MM.1S (cell line): Measurements from ENCODE around the gene LHCGR.

Experiments used
- DNase-seq: peaks from one replicate; pipeline ENCODE4 v3.0.0-alpha.2; 2015
- H2AFZ ChIP-seq: fragments of 300-600 bp; sonication (generic); 2 replicates; pipeline ENCODE4 v1.6.0; 2016; ENCODE audit warnings: antibody characterized with exemption, low read length
- H3F3A ChIP-seq: fragments of 300-600 bp; sonication (generic); 2 replicates; pipeline ENCODE4 v1.6.1; 2016; ENCODE audit warnings: mild to moderate bottlenecking, antibody characterized with exemption, low read length, moderate library complexity, mixed read lengths; ENCODE audit not compliant: insufficient read depth
- H3K27ac ChIP-seq: fragments of 300-600 bp; sonication (generic); 2 replicates; pipeline ENCODE4 v1.5.1; 2016; ENCODE audit warnings: mild to moderate bottlenecking, low read length
- H3K27me3 ChIP-seq: fragments of 300-600 bp; sonication (generic); replicated peaks from 2 replicates; pipeline ENCODE4 v1.6.0; 2016; ENCODE audit warnings: low read length; ENCODE audit not compliant: insufficient read depth
- H3K36me3 ChIP-seq: fragments of 300-600 bp; sonication (generic); replicated peaks from 2 replicates; pipeline ENCODE4 v1.6.1; 2016; ENCODE audit warnings: mild to moderate bottlenecking, low read length, mixed read lengths; ENCODE audit not compliant: insufficient read depth
- H3K4me1 ChIP-seq: fragments of 300-600 bp; sonication (generic); 2 replicates; pipeline ENCODE4 v1.6.1; 2016; ENCODE audit warnings: low read length, mixed read lengths
- H3K4me2 ChIP-seq: fragments of 300-600 bp; sonication (generic); 2 replicates; pipeline ENCODE4 v1.6.0; 2016; ENCODE audit warnings: low read depth, low read length
- H3K4me3 ChIP-seq: fragments of 300-600 bp; sonication (generic); 2 replicates; pipeline ENCODE4 v1.5.1; 2016; ENCODE audit warnings: low read length, mixed read lengths
- H3K79me2 ChIP-seq: fragments of 300-600 bp; sonication (generic); 2 replicates; pipeline ENCODE4 v1.6.1; 2016; ENCODE audit warnings: mixed run types, low read length, mixed read lengths
- H3K9ac ChIP-seq: fragments of 300-600 bp; sonication (generic); 2 replicates; pipeline ENCODE4 v1.6.1; 2016; ENCODE audit warnings: low read length, mixed read lengths
- H3K9me2 ChIP-seq: fragments of 300-600 bp; sonication (generic); replicated peaks from 2 replicates; pipeline ENCODE4 v1.6.1; 2016; ENCODE audit warnings: mild to moderate bottlenecking, low read length, mixed read lengths; ENCODE audit not compliant: insufficient read depth
- H3K9me3 ChIP-seq: fragments of 300-600 bp; sonication (generic); replicated peaks from 2 replicates; pipeline ENCODE4 v1.6.1; 2016; ENCODE audit warnings: mild to moderate bottlenecking, low read length, mixed read lengths; ENCODE audit not compliant: insufficient read depth
- H4K20me1 ChIP-seq: fragments of 300-600 bp; sonication (generic); 2 replicates; pipeline ENCODE4 v1.6.1; 2016; ENCODE audit warnings: mild to moderate bottlenecking, low read length, moderate library complexity, mixed read lengths; ENCODE audit not compliant: insufficient read depth
- EZH2 ChIP-seq: fragments of 300-600 bp; sonication (generic); optimal IDR thresholded peaks from 2 replicates; pipeline ENCODE3; 2017; ENCODE audit warnings: low read depth, mild to moderate bottlenecking, antibody characterized with exemption, low read length, mixed read lengths
- EZH2phosphoT487 ChIP-seq: fragments of 300-600 bp; sonication (generic); IDR thresholded peaks from 2 replicates; pipeline ENCODE4 v1.6.1; 2018; ENCODE audit warnings: antibody characterized with exemption, low read length
- TF ChIP-seq, protein P1 (sequence below): fragments of 300-600 bp; sonication (generic); IDR thresholded peaks from 2 replicates; pipeline ENCODE4 v1.5.1; 2016; ENCODE audit warnings: antibody characterized with exemption, low read length, mixed read lengths

LHCGR gene

DNA sequence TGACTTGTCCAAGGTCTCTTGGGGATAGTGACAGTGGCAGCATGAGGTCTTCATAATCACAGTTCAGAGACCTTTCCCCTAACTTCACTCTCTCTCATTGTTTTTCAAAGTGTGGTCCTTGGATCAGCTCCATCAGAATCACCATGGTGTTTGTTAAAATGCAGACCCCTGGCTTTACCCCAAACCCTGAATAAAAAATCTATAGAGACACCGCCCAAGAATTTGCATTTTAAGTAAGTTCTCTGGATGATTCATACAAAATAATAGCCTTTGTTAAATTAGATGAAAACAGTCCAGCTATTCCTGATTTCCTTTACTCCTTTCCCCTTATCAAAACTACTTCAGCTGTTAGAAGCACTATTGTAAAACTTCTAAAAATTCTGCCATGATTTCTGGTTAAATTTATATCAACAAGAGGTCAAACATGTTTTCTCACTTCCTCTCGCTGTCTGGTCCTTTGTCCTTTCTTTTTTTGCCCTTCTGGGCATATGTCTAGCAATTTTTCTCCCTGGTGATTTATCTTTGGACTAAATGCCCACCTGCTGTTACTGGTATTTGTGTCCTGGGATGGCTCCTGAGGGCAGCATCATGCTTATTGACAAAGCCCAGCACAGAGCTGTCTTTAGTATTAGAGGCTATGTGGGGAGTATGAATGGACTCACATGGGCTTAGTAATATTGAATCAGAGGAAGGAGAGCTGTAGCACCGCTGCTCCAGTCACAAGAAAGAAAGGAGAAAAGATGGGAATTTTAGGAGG is 63.4 kb downstream of the LHCGR start:
- Histone ChIP-seq H3K9me2 (no peaks in the 10 kb centered on the region), H3K27me3 (no peaks in the 10 kb centered on the region), H3K79me2 (no peaks in the 10 kb centered on the region), H3K4me3 (no peak overlapping the region), H4K20me1 (no peaks in the 10 kb centered on the region), H3K36me3 (no peaks in the 10 kb centered on the region), H3K9me3 (no peaks in the 10 kb centered on the region), H3K9ac (no peak overlapping the region), H3K4me2 (no peak overlapping the region), H2AFZ (no peak overlapping the region), H3F3A (no peaks in the 10 kb centered on the region), H3K27ac (no peak overlapping the region), H3K4me1 (no peaks in the 10 kb centered on the region)
- TF ChIP-seq, protein P1, sequence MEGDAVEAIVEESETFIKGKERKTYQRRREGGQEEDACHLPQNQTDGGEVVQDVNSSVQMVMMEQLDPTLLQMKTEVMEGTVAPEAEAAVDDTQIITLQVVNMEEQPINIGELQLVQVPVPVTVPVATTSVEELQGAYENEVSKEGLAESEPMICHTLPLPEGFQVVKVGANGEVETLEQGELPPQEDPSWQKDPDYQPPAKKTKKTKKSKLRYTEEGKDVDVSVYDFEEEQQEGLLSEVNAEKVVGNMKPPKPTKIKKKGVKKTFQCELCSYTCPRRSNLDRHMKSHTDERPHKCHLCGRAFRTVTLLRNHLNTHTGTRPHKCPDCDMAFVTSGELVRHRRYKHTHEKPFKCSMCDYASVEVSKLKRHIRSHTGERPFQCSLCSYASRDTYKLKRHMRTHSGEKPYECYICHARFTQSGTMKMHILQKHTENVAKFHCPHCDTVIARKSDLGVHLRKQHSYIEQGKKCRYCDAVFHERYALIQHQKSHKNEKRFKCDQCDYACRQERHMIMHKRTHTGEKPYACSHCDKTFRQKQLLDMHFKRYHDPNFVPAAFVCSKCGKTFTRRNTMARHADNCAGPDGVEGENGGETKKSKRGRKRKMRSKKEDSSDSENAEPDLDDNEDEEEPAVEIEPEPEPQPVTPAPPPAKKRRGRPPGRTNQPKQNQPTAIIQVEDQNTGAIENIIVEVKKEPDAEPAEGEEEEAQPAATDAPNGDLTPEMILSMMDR: no peak
- TF ChIP-seq EZH2phosphoT487: no peak
- TF ChIP-seq EZH2: no peak
- DNase-seq: no peak

DNA sequence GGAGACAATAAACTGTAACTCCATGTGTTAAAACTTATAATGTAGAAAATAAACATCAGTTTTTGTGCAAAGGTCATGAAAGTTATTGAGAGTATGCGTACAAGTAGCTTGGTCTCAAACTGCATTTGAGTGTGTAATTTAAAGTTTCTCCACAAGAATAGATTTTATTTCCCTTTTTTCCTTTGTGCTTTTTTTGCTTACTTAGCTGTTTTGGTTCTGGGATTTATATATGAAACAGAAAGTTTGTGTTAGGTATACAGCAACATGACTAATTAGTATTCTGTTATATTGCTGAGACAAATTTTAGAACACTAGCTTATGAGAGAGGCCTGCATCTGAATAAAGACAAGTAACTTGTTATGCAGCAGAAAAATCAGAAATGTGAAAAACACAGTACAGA is 70.4 kb downstream of the LHCGR start:
- DNase-seq: peak; percentile 27
- Histone ChIP-seq H3K9ac (no peak overlapping the region), H3K27me3 (no peaks in the 10 kb centered on the region), H3K4me2 (no peak overlapping the region), H4K20me1 (no peaks in the 10 kb centered on the region), H3F3A (no peaks in the 10 kb centered on the region), H3K36me3 (no peaks in the 10 kb centered on the region), H3K9me3 (no peaks in the 10 kb centered on the region), H3K4me1 (no peaks in the 10 kb centered on the region), H2AFZ (no peak overlapping the region), H3K27ac (no peak overlapping the region), H3K4me3 (no peak overlapping the region), H3K79me2 (no peaks in the 10 kb centered on the region), H3K9me2 (no peaks in the 10 kb centered on the region)
- no peak for TF ChIP-seq EZH2
- TF ChIP-seq EZH2phosphoT487: no peak
- TF ChIP-seq, protein P1: no peak

DNA sequence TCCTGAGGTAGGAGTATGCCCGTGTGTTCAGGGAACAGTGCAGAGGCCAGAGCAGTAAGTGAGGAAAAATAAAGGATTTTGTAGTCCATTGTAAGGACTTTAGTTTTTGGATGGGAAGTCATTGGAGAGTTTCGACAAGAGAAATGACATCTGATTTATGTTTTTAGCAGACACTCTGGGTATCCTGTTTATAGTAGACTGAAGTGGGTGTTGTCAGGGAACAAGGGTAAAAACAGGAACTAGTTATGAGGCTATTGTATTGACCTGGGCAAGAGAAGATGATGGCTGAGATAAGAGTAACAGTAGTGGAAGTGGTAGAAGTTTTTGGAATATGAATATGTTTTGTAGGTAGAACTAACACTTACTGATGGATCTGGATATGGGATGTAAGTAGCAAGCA is 78.1 kb downstream of the LHCGR start:
- H3K27me3 ChIP-seq: no peaks in the 10 kb centered on the region
- no peak overlapping the region for H3K4me2 ChIP-seq
- no peaks in the 10 kb centered on the region for H3K9me3 ChIP-seq
- H3K79me2 ChIP-seq: no peaks in the 10 kb centered on the region
- H3F3A ChIP-seq: peaks cover 4% of the 10 kb centered on the region; the same call in 1 of the 2 replicates
- DNase-seq: no peak
- H3K27ac ChIP-seq: no peak overlapping the region
- H3K9me2 ChIP-seq: no peaks in the 10 kb centered on the region
- no peaks in the 10 kb centered on the region for H4K20me1 ChIP-seq
- no peak overlapping the region for H2AFZ ChIP-seq
- TF ChIP-seq EZH2 (no peak), EZH2phosphoT487 (no peak)
- TF ChIP-seq, protein P1: no peak
- no peaks in the 10 kb centered on the region for H3K36me3 ChIP-seq
- H3K4me3 ChIP-seq: no peak overlapping the region
- no peak overlapping the region for H3K9ac ChIP-seq
- peaks cover 11% of the 10 kb centered on the region for H3K4me1 ChIP-seq
